HTERT RPE-1 (cell line): ENCODE results near the gene KCNG3.
"Not testable (repeated sequence)": the region's sequence is repeated elsewhere in the genome, so short reads cannot be mapped to it uniquely, and the experiment has no call there.

ENCODE experiments used
- in situ Hi-C: fragments of 300-500 bp; cut with MboI; formaldehyde crosslinking; loops from 4 replicates; pipeline ENCODE4 v1.14.3; 2020; ENCODE audit warnings: low sequenced_read_pairs

Gene KCNG3

GRCh38 chr2:42430188-42430587, 63.6 kb downstream of the KCNG3 start:
- in situ Hi-C loops, result no loop called here

- in situ Hi-C loops, result no loop called here
Measured at GRCh38 chr2:42429352-42429751, 64.4 kb downstream of the KCNG3 start.

- in situ Hi-C loops, result no loop called here
Measured at GRCh38 chr2:42425697-42426096, 68.1 kb downstream of the KCNG3 start.

- in situ Hi-C loops, result no loop called here
Measured at GRCh38 chr2:42424033-42424432, 69.7 kb downstream of the KCNG3 start.

- in situ Hi-C loops, result no loop called here
Measured at GRCh38 chr2:42421601-42422239, 72.1 kb downstream of the KCNG3 start.

GRCh38 chr2:42421157-42421485, 72.7 kb downstream of the KCNG3 start:
- in situ Hi-C loops, result no loop called here

GRCh38 chr2:42414648-42415047, 79.1 kb downstream of the KCNG3 start:
- in situ Hi-C loops, result no loop called here

- in situ Hi-C loops, result no loop called here
Measured at GRCh38 chr2:42414158-42414557, 79.6 kb downstream of the KCNG3 start.

- in situ Hi-C loops, result no loop called here
Measured at GRCh38 chr2:42410742-42411514, 82.9 kb downstream of the KCNG3 start.

- in situ Hi-C loops, result no loop called here
Measured at GRCh38 chr2:42408009-42408408, 85.8 kb downstream of the KCNG3 start.

- in situ Hi-C loops, result no loop called here
Measured at GRCh38 chr2:42407476-42407875, 86.3 kb downstream of the KCNG3 start.

- in situ Hi-C loops, result no loop called here
Measured at GRCh38 chr2:42404676-42405075, 89.1 kb downstream of the KCNG3 start.

GRCh38 chr2:42401773-42402172, 92.0 kb downstream of the KCNG3 start:
- in situ Hi-C loops, result no loop called here

- in situ Hi-C loops, result not testable (repeated sequence)
Measured at GRCh38 chr2:42398052-42398451, 95.7 kb downstream of the KCNG3 start.

GRCh38 chr2:42393320-42393719, 100.5 kb downstream of the KCNG3 start:
- in situ Hi-C loops, result not testable (repeated sequence)

GRCh38 chr2:42392191-42392590, 101.6 kb downstream of the KCNG3 start:
- in situ Hi-C loops, result no loop called here
